Fibroblast of villous mesenchyme (primary cell): Measurements from ENCODE around the gene PARP4. TPM values are rescaled to one million over a fixed set of nuclear protein-coding genes. Genes with fewer than 3 reads are reported as not detected.
"Not testable (repeated sequence)": the region's sequence is repeated elsewhere in the genome, so short reads cannot be mapped to it uniquely, and the experiment has no call there.

Experiments
- DNase-seq: peaks from one replicate; pipeline ENCODE4 v3.0.0-alpha.2; 2010; ENCODE audit warnings: low read depth
- H3K4me3 ChIP-seq: 2 replicates; pipeline ENCODE4 v1.5.1; 2011; ENCODE audit warnings: low read depth, mild to moderate bottlenecking, low read length
- CTCF ChIP-seq: IDR thresholded peaks from 2 replicates; pipeline ENCODE4 v1.5.1; 2012; ENCODE audit warnings: low read depth, mild to moderate bottlenecking, low read length; ENCODE audit not compliant: insufficient read depth
- total RNA-seq: library from RNA; depleted of rRNA; stranded (reverse); fragments of >200 nt; gene quantifications from 2 replicates; pipeline ENCODE4 v1.2.3, GENCODE V29; 2012

Gene PARP4
- total RNA-seq, 1 donor: 50.5 TPM

GRCh38 chr13:24459234-24459633 lies 53.3 kb downstream of the PARP4 start:
- peak; percentile 71 for DNase-seq
- H3K4me3 ChIP-seq: no peak overlapping the region
- no peak for TF ChIP-seq CTCF

GRCh38 chr13:24458736-24459135 lies 53.8 kb downstream of the PARP4 start:
- no peak overlapping the region for H3K4me3 ChIP-seq
- TF ChIP-seq CTCF: no peak
- peak; percentile 6 for DNase-seq

- TF ChIP-seq CTCF: no peak
- DNase-seq: no peak
These were observed 56.2 kb downstream of the PARP4 start for GRCh38 chr13:24456396-24456795.

DNA sequence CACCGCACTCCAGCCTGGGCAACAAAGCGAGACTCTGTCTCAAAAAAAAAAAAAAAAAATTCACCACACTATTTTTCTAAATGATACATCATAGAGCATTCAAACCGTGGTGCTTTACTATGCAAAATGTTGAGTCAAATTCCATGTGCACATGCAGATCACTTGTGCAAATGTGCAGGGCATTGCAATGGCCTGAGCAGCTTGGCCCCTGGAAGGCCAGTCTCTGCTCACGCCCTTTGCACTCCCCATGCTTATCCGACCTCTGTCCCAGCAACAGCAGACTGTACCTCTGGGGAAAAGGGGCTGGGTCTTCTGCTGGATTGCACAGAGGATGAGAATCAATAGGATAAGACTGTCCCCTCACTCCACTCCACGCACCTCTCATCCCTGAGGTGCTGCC lies 58.5 kb downstream of the PARP4 start:
- no peak for TF ChIP-seq CTCF
- no peak overlapping the region for H3K4me3 ChIP-seq
- DNase-seq: no peak

More at GRCh38 chr13:24456396-24456795, 56.2 kb downstream of the PARP4 start:
- H3K4me3 ChIP-seq: no peak overlapping the region

GRCh38 chr13:24452044-24452443 lies 60.5 kb downstream of the PARP4 start:
- no peak overlapping the region for H3K4me3 ChIP-seq
- no peak for TF ChIP-seq CTCF
- DNase-seq: no peak

DNA sequence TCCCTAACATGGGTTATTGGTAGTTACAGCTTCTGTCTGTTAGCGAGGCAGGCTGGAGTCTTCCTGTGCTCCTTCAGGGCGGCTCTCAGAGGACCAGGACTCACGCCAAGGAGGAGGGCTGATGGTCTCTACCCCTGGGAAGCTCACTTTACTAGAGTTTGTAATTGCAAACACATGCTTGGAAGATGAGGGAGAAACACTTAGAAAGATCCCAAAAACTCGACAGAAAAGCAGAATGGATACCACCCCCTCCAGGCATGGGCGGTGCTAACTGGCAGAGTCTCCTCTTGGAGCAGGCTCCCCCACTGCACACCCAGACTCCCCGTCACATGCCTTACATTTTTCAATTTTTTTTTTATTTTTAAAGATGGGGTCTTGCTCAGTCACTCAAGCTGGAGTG lies 62.0 kb downstream of the PARP4 start:
- no peak overlapping the region for H3K4me3 ChIP-seq
- no peak for TF ChIP-seq CTCF
- DNase-seq: peak; percentile 22

GRCh38 chr13:24444851-24445250 lies 67.7 kb downstream of the PARP4 start:
- H3K4me3 ChIP-seq, DNase-seq: not testable (repeated sequence)
